Hepatocyte (in vitro differentiated cells): ENCODE results near the gene C3orf70.

Experiments
- EZH2 ChIP-seq: fragments of 200-600 bp; sonication (generic); IDR thresholded peaks from 2 replicates; pipeline ENCODE4 v1.6.1; 2016; ENCODE audit warnings: antibody characterized with exemption, mild to moderate bottlenecking, borderline replicate concordance
- EZH2phosphoT487 ChIP-seq: fragments of 200-600 bp; sonication (generic); IDR thresholded peaks from one replicate; pipeline ENCODE4 v1.6.1; 2018; ENCODE audit warnings: antibody characterized with exemption, mild to moderate bottlenecking, low read depth, moderate library complexity; ENCODE audit not compliant: unreplicated experiment, severe bottlenecking
- TF ChIP-seq, protein P1 (sequence below): fragments of 200-600 bp; sonication (generic); IDR thresholded peaks from 2 replicates; pipeline ENCODE4 v1.5.1; 2016; ENCODE audit warnings: antibody characterized with exemption, mild to moderate bottlenecking; ENCODE audit not compliant: poor library complexity

- no peak for TF ChIP-seq EZH2phosphoT487
- TF ChIP-seq, protein P1, sequence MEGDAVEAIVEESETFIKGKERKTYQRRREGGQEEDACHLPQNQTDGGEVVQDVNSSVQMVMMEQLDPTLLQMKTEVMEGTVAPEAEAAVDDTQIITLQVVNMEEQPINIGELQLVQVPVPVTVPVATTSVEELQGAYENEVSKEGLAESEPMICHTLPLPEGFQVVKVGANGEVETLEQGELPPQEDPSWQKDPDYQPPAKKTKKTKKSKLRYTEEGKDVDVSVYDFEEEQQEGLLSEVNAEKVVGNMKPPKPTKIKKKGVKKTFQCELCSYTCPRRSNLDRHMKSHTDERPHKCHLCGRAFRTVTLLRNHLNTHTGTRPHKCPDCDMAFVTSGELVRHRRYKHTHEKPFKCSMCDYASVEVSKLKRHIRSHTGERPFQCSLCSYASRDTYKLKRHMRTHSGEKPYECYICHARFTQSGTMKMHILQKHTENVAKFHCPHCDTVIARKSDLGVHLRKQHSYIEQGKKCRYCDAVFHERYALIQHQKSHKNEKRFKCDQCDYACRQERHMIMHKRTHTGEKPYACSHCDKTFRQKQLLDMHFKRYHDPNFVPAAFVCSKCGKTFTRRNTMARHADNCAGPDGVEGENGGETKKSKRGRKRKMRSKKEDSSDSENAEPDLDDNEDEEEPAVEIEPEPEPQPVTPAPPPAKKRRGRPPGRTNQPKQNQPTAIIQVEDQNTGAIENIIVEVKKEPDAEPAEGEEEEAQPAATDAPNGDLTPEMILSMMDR, result no peak
- TF ChIP-seq EZH2, result no peak
These were observed 21.1 kb downstream of the C3orf70 start for GRCh38 chr3:185131602-185132256.
